Endothelial cell (in vitro differentiated cells): Measurements from ENCODE around the gene MPND. TPM values are rescaled to one million over a fixed set of nuclear protein-coding genes. Genes with fewer than 3 reads are reported as not detected.

Source experiments
- DNase-seq: peaks from one replicate; pipeline ENCODE4 v3.0.0; 2021; ENCODE audit warnings: low spot score
- H3K27ac Mint-ChIP-seq: one replicate; pipeline ENCODE4 v1.8.0; 2021; ENCODE audit warnings: mixed read lengths, inconsistent platforms; ENCODE audit not compliant: unreplicated experiment
- H3K27me3 Mint-ChIP-seq: one replicate; pipeline ENCODE4 v1.8.0; 2021; ENCODE audit warnings: mild to moderate bottlenecking, moderate library complexity, mixed read lengths, inconsistent platforms; ENCODE audit not compliant: unreplicated experiment
- H3K36me3 Mint-ChIP-seq: one replicate; pipeline ENCODE4 v1.8.0; 2021; ENCODE audit warnings: mild to moderate bottlenecking, low read depth, mixed read lengths, inconsistent platforms; ENCODE audit not compliant: unreplicated experiment
- H3K4me1 Mint-ChIP-seq: one replicate; pipeline ENCODE4 v1.8.0; 2021; ENCODE audit warnings: mild to moderate bottlenecking, mixed read lengths, inconsistent platforms; ENCODE audit not compliant: unreplicated experiment
- H3K4me3 Mint-ChIP-seq: one replicate; pipeline ENCODE4 v1.8.0; 2021; ENCODE audit warnings: mild to moderate bottlenecking, mixed read lengths, inconsistent platforms; ENCODE audit not compliant: unreplicated experiment
- H3K9me3 Mint-ChIP-seq: one replicate; pipeline ENCODE4 v1.8.0; 2021; ENCODE audit warnings: mixed read lengths, inconsistent platforms; ENCODE audit not compliant: unreplicated experiment
- CTCF ChIP-seq: fragments of 200-600 bp; sonication (generic); IDR thresholded peaks from one replicate; pipeline ENCODE4 v1.5.0; 2021; ENCODE audit warnings: antibody characterized with exemption; ENCODE audit not compliant: unreplicated experiment
- total RNA-seq: library from RNA; stranded (reverse); fragmentation: NEBNext Ultra II Directional; extraction: Animal tissue kit (Norgen Biotek cat#: 25700); gene quantifications from one replicate; pipeline ENCODE4 v1.2.1, GENCODE V29; 2021; ENCODE audit not compliant: unreplicated experiment

The MPND gene
- total RNA-seq, 1 donor from 2014 or later: 18.3 TPM

GRCh38 chr19:4369109-4369887 lies 25.9 kb downstream of the MPND start:
- Mint-ChIP-seq H3K4me3 (no peak overlapping the region), H3K27me3 (peaks cover 13% of the 10 kb centered on the region), H3K27ac (peak overlapping the region; percentile 24), H3K4me1 (peaks cover 25% of the 10 kb centered on the region), H3K9me3 (no peaks in the 10 kb centered on the region), H3K36me3 (peaks cover 8% of the 10 kb centered on the region)
- no peak for DNase-seq
- no peak for TF ChIP-seq CTCF

GRCh38 chr19:4369888-4370260 lies 26.5 kb downstream of the MPND start:
- peak; percentile 56 for DNase-seq
- Mint-ChIP-seq H3K9me3 (no peaks in the 10 kb centered on the region), H3K36me3 (peaks cover 8% of the 10 kb centered on the region), H3K4me1 (peaks cover 25% of the 10 kb centered on the region), H3K27me3 (peaks cover 13% of the 10 kb centered on the region), H3K27ac (no peak overlapping the region), H3K4me3 (no peak overlapping the region)
- TF ChIP-seq CTCF: no peak

- DNase-seq: no peak
- no peak for TF ChIP-seq CTCF
- Mint-ChIP-seq H3K4me1 (peaks cover 25% of the 10 kb centered on the region), H3K27ac (no peak overlapping the region), H3K36me3 (peaks cover 8% of the 10 kb centered on the region), H3K4me3 (peak overlapping the region; percentile 37), H3K27me3 (peaks cover 13% of the 10 kb centered on the region), H3K9me3 (no peaks in the 10 kb centered on the region)
Observed at GRCh38 chr19:4370418-4371041, 27.2 kb downstream of the MPND start.

GRCh38 chr19:4371247-4372164 lies 28.1 kb downstream of the MPND start:
- H3K27me3 Mint-ChIP-seq: peaks cover 15% of the 10 kb centered on the region
- DNase-seq: no peak
- H3K4me1 Mint-ChIP-seq: peaks cover 28% of the 10 kb centered on the region
- H3K4me3 Mint-ChIP-seq: peak overlapping the region; percentile 37
- H3K27ac Mint-ChIP-seq: no peak overlapping the region
- H3K36me3 Mint-ChIP-seq: peaks cover 8% of the 10 kb centered on the region
- no peaks in the 10 kb centered on the region for H3K9me3 Mint-ChIP-seq
- no peak for TF ChIP-seq CTCF
